CD4-positive, alpha-beta T cell treated with Interleukin-6 at 100 ng/mL for 8 hours (primary cell): ENCODE results near the gene NFYA.

ENCODE experiments used
- DNase-seq: peaks from one replicate; pipeline ENCODE4 v3.0.0-alpha.2; 2020; ENCODE audit warnings: mixed read lengths, low spot score

The NFYA gene

DNA sequence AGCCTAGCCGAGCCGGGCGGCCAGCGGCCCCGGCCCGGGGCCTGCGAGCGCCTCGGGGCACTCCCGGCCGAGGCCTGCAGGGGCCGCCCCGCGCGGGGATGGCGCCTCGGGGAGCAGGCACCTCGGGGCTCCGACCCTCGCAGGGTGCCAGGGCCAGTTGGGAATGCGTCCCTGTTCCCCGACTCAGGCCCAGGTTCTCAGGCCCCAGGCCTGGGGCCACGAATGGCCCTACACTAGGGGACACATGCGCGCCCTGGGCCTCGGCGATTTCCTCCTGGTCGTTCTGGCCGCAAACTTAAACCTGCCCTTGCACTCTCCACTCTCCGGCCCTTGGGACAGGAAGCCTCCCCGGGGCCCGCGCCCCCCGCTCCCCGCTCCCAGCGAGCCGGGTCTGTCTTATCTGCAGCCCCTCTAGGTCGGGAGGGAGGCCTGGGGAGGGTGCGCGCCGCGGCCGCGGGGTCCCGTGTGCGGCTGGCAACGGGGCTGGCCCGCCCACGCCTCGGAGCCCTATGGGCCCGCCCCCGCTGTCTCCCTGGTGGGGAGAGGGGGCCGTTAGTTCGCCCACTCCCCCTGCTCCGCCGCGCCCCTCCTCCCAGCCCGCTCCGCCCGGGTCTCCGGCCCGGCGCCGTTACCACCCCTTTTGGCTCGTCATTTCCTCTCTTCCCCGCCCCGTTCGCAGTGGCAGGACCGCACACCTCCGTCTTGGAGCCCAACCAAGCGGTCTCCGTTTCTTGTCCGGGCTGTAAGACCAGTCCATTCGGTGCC lies 611 bp downstream of the NFYA start:
- DNase-seq: peak; percentile 81

GRCh38 chr6:41073968-41074691 lies 1.4 kb downstream of the NFYA start:
- peak; percentile 11 for DNase-seq

DNA sequence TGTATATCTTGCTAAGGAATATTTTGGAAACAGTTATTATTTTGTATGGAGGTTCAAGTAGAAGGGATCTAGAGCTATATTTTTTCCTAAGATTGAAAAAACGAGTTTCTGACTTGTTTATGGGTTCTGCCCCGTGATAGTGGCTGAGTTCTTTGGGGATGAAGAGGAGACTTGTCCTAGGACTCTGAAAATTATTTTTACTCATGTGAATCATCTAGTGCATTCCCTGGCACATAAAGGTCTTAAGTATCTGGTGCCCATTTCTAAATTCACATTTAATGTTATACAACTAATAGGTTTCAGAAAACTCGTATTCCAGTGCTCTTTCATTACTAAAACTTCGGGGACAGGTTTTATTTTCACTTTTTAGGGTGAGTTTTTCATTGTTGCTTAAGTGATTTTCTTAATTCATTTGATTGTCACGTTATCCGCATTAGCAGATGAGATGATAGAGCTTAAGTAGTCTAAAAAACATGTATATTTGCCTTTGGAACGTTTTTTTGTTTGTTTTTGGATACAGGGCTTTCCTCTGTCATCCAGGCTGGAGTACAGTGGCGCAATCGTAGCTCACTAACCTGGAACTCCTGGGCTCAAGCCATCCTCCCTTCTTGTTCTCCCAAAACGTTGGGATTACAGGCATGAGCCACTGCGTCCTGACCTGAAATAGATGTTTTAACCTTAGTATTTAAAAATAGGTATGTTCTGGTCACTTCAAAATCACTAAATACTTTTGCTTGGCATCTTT lies 2.1 kb downstream of the NFYA start:
- DNase-seq: no peak

DNA sequence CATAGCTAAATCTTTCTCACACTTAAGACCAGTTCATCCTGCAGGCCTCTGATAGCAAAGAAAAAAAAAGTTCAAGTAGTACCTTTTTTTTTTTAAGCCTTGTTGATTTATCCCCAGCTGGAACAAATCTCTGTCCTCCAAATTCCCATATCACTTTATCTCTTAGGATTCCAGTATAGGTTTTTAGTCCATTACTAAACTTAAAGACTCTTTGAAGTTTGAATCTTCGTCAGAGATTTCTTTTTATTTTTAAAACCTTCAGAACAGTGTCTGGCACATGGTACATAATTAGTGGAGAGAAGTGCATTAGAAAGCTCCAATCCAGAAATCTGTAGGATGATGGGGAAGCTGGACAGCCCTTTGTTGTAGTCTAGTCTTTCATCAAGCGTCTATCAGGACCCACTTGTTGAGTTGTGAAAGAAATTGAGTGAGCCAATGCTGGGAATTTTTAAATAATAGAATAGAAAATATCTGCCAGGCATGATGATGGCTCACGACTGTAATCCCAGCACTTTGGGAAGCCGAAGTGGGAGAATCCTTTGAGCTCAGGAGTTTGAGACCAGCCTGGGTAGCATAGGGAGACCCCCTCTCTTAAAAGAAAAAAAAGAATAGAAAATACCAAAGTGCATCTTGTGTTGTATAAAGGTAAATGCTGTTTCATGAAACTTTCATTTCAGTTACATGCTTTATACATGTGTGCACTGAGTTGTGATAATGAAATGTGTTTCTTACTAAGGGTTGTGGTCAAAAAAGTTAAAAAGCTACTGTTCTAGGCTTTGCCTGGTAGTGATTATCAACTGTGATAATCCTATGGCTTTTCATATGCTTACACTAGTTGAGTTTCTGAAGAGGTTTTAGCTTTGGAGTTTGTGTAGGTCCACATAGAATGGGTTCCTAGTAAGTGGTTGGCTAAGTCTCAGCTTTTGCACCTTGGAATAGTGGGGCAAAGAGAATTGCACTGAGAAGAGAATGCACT lies 3.2 kb downstream of the NFYA start:
- no peak for DNase-seq

DNA sequence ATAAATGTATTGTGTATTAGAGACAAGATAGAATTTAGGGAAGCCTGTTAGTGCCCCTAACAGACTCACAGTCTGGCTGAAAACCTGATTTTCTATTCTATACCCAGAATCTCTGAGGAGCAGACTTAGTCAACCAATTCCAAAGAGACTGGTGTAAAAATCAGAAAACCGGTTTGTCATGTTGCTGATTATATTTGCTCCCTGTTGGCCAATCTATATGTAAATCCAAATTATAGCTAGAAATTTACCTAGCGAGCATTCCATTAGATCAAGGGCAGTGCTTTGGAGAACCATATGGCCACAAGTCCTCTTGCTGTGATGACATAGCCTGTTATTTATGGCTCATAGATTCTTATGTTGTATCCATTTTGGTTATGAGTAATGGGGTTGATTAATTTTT lies 4.8 kb downstream of the NFYA start:
- DNase-seq: no peak

DNA sequence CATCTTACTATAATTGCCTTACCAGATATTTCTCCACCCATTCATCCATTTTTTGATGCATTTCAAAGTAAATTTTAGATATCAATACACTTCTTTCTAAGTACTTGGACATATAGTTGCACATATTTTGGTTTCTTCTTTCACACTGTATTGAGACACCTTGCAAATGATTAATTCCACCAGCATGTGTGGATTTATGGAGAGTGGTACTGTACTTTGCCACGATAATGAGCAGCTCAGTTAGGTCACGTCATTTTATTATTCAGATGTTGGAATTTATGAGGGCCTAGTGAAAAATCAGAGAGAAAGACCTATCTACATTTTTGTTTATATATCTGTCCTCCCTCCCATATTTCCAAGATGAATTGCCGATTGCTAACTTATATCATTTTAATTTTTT lies 5.3 kb downstream of the NFYA start:
- DNase-seq: no peak

DNA sequence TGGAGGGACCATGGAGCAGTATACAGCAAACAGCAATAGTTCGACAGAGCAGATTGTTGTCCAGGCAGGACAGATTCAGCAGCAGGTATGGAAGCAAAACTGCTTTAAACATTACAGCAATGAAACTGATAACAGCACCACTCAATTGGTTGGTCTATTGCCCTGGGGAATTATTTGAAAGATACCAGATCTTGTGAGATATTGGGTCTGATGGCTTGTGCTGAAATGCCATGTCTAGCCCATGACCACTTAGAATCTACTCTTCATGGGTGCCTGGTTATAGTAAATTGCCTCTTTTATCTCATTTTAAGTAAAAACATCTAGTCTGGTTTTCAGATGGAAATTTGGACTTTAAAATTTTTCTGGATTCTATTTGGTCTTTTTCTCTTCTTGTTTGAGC lies 6.3 kb downstream of the NFYA start:
- no peak for DNase-seq

- peak; percentile 53 for DNase-seq
Observed at GRCh38 chr6:41080621-41081020, 7.8 kb downstream of the NFYA start.

DNA sequence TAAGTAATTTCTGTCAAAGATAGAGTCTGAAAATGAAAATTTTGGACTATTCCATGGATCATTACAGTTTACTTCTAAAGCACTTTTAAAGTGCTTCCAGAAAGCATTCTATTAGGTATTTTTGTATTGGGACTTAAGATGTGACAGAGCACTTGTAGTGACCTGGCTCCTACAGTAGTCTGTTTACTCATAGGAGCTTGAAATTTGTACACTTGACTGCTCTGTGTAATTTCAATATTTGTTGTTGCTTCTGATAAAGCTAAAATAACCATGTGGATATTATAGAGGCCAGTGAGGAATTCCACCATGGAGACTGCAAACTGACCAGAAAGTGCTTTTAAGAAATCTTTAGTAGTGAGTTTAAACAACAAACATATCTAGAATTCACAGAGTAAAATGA lies 10.3 kb downstream of the NFYA start:
- no peak for DNase-seq

GRCh38 chr6:41085182-41085581 lies 12.4 kb downstream of the NFYA start:
- no peak for DNase-seq

GRCh38 chr6:41088451-41088850 lies 15.7 kb downstream of the NFYA start:
- DNase-seq: no peak

- no peak for DNase-seq
Observed at GRCh38 chr6:41090841-41091761, 18.3 kb downstream of the NFYA start.

- no peak for DNase-seq
Observed at GRCh38 chr6:41092421-41093140, 19.8 kb downstream of the NFYA start.

DNA sequence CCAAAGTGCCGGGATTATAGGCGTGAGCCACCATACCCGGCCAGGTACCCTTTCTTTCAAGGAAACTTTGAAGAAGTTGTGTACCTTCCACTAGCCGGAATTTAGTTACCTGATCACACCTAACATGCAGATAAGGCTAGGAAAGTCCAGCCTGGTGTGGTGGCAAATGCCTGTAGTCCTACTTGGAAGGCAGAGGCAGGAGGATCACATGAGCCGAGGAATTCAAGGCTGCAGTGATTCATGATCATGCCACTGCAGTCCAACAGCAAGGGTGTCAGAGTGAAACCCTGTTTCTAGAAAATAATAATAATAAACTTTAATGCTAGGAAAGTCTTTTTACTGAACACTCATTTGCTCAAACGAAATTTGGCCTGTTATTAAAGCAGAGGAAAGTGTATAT lies 21.0 kb downstream of the NFYA start:
- no peak for DNase-seq

- no peak for DNase-seq
Observed at GRCh38 chr6:41097467-41098090, 24.8 kb downstream of the NFYA start.

- no peak for DNase-seq
Observed at GRCh38 chr6:41098366-41098765, 25.6 kb downstream of the NFYA start.

- no peak for DNase-seq
Observed at GRCh38 chr6:41100871-41101287, 28.1 kb downstream of the NFYA start.

- DNase-seq: no peak
Observed at GRCh38 chr6:41103847-41104246, 31.1 kb downstream of the NFYA start.

DNA sequence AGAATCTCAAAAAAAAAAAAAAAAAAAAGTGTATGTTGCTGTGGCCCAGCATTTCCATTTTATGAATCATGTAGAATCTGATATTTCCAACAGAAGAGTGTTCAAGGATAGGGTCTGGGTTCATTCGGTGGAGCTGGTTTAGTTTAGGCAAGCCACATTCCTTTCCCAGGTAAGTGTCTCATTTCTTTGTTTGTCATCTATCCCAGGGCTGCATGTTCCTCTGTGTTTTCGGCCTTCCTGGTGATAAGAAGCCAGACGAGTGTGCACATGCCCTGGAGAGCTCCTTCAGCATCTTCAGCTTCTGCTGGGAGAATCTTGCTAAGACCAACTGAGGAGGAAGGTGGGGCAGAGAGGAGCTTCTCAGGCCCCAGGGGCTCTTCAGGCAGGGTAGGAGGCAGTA lies 38.2 kb downstream of the NFYA start:
- DNase-seq: no peak
